ENCODE measurements around the gene A2M. TPM values are rescaled to one million over a fixed set of nuclear protein-coding genes. Genes with fewer than 3 reads are reported as not detected.

A2M gene
- total and polyA plus RNA-seq, 4 experiments from 2014 or later: 3.0 to 3.2 (median 3.1) TPM; not detected in 1

- Mint-ChIP-seq H3K4me3 (no peak overlapping the region), H3K27me3 (no peaks in the 10 kb centered on the region), H3K36me3 (peaks cover 30 to 52% of the 10 kb centered on the region in 2 donors), H3K27ac (no peak overlapping the region), H3K4me1 (peaks cover 3 to 11% (median 5%) of the 10 kb centered on the region in 4 donors), H3K9me3 (peaks cover 0 to 3% (median 0%) of the 10 kb centered on the region in 8 donors)
- no peak overlapping the region for H3K4me3 ChIP-seq (ENCODE audit: low read length in 2 of 2)
- no peak overlapping the region for H3K27ac ChIP-seq (ENCODE audit: low read depth, low read length)
- H3K27me3 ChIP-seq (ENCODE audit: insufficient read depth, low read length): no peaks in the 10 kb centered on the region
- no peak for DNase-seq
- H3K4me1 ChIP-seq (ENCODE audit: insufficient read depth, low read length): no peaks in the 10 kb centered on the region
- H3K36me3 ChIP-seq (ENCODE audit: insufficient read depth, low read length): no peaks in the 10 kb centered on the region
- H3K9me3 ChIP-seq (ENCODE audit: control insufficient read depth in 1 of 2, low read length in 2 of 2): no peaks in the 10 kb centered on the region
- CTCF ChIA-PET (ENCODE audit: partially characterized antibody): no interaction called here
- intact Hi-C loops (cut with micrococcal nuclease): no loop called here
- POLR2A ChIA-PET (ENCODE audit: partially characterized antibody): no interaction called here
Measured at GRCh38 chr12:9075138-9075535, 40.6 kb downstream of the A2M start.

- no peak overlapping the region for H3K27ac ChIP-seq (ENCODE audit: low read depth, low read length)
- CTCF ChIA-PET (ENCODE audit: partially characterized antibody): no interaction called here
- H3K27me3 Mint-ChIP-seq: no peaks in the 10 kb centered on the region
- H3K4me1 ChIP-seq (ENCODE audit: insufficient read depth, low read length): no peaks in the 10 kb centered on the region
- H3K4me3 Mint-ChIP-seq: no peak overlapping the region
- H3K36me3 ChIP-seq (ENCODE audit: insufficient read depth, low read length): no peaks in the 10 kb centered on the region
- H3K27me3 ChIP-seq (ENCODE audit: insufficient read depth, low read length): no peaks in the 10 kb centered on the region
- H3K4me3 ChIP-seq (ENCODE audit: low read length in 2 of 2): no peak overlapping the region
- DNase-seq: no peak
- H3K9me3 ChIP-seq (ENCODE audit: control insufficient read depth in 1 of 2, low read length in 2 of 2): no peaks in the 10 kb centered on the region
- peaks cover 0 to 2% (median 0%) of the 10 kb centered on the region in 8 donors for H3K9me3 Mint-ChIP-seq
- POLR2A ChIA-PET (ENCODE audit: partially characterized antibody): no interaction called here
- intact Hi-C loops (cut with micrococcal nuclease): no loop called here
- no peak overlapping the region for H3K27ac Mint-ChIP-seq
- H3K4me1 Mint-ChIP-seq: peaks cover 3 to 11% (median 4%) of the 10 kb centered on the region in 4 donors
- peaks cover 29 to 50% of the 10 kb centered on the region in 2 donors for H3K36me3 Mint-ChIP-seq
Measured at GRCh38 chr12:9074484-9075137, 41.1 kb downstream of the A2M start.

GRCh38 chr12:9073076-9073475, 42.6 kb downstream of the A2M start:
- H3K27ac ChIP-seq (ENCODE audit: low read depth, low read length): no peak overlapping the region
- ChIA-PET CTCF (ENCODE audit: partially characterized antibody) (no interaction called here), POLR2A (ENCODE audit: partially characterized antibody) (no interaction called here)
- H3K4me3 Mint-ChIP-seq: no peak overlapping the region
- H3K36me3 ChIP-seq (ENCODE audit: insufficient read depth, low read length): no peaks in the 10 kb centered on the region
- no peak overlapping the region for H3K27ac Mint-ChIP-seq
- DNase-seq: no peak
- H3K27me3 ChIP-seq (ENCODE audit: insufficient read depth, low read length): no peaks in the 10 kb centered on the region
- peaks cover under 1 to 5% (median 2%) of the 10 kb centered on the region in 4 donors for H3K4me1 Mint-ChIP-seq
- intact Hi-C loops (cut with micrococcal nuclease): no loop called here
- H3K27me3 Mint-ChIP-seq: no peaks in the 10 kb centered on the region
- no peaks in the 10 kb centered on the region for H3K4me1 ChIP-seq (ENCODE audit: insufficient read depth, low read length)
- H3K9me3 ChIP-seq (ENCODE audit: control insufficient read depth in 1 of 2, low read length in 2 of 2): no peaks in the 10 kb centered on the region
- H3K9me3 Mint-ChIP-seq: peaks cover 0 to under 1% (median 0%) of the 10 kb centered on the region in 8 donors
- peaks cover 19 to 49% of the 10 kb centered on the region in 2 donors for H3K36me3 Mint-ChIP-seq
- H3K4me3 ChIP-seq (ENCODE audit: low read length in 2 of 2): no peak overlapping the region

GRCh38 chr12:9072481-9073038, 43.2 kb downstream of the A2M start:
- Mint-ChIP-seq H3K4me1 (peaks cover 0 to 2% (median 2%) of the 10 kb centered on the region in 4 donors), H3K36me3 (peaks cover 17 to 50% of the 10 kb centered on the region in 2 donors), H3K27ac (peak overlapping the region in 2 of 7 donors; percentile 8 to 42), H3K27me3 (no peaks in the 10 kb centered on the region), H3K9me3 (no peaks in the 10 kb centered on the region), H3K4me3 (no peak overlapping the region)
- intact Hi-C loops (cut with micrococcal nuclease): no loop called here
- H3K36me3 ChIP-seq (ENCODE audit: insufficient read depth, low read length): no peaks in the 10 kb centered on the region
- ChIA-PET POLR2A (ENCODE audit: partially characterized antibody) (no interaction called here), CTCF (ENCODE audit: partially characterized antibody) (no interaction called here)
- H3K4me3 ChIP-seq (ENCODE audit: low read length in 2 of 2): no peak overlapping the region
- H3K27ac ChIP-seq (ENCODE audit: low read depth, low read length): no peak overlapping the region
- H3K9me3 ChIP-seq (ENCODE audit: control insufficient read depth in 1 of 2, low read length in 2 of 2): no peaks in the 10 kb centered on the region
- no peak for DNase-seq
- H3K27me3 ChIP-seq (ENCODE audit: insufficient read depth, low read length): no peaks in the 10 kb centered on the region
- no peaks in the 10 kb centered on the region for H3K4me1 ChIP-seq (ENCODE audit: insufficient read depth, low read length)

- peaks cover 15 to 49% of the 10 kb centered on the region in 2 donors for H3K36me3 Mint-ChIP-seq
- Histone ChIP-seq H3K4me1 (ENCODE audit: insufficient read depth, low read length) (no peaks in the 10 kb centered on the region), H3K27me3 (ENCODE audit: insufficient read depth, low read length) (no peaks in the 10 kb centered on the region), H3K4me3 (ENCODE audit: low read length in 2 of 2) (no peak overlapping the region), H3K36me3 (ENCODE audit: insufficient read depth, low read length) (no peaks in the 10 kb centered on the region), H3K9me3 (ENCODE audit: control insufficient read depth in 1 of 2, low read length in 2 of 2) (no peaks in the 10 kb centered on the region), H3K27ac (ENCODE audit: low read depth, low read length) (no peak overlapping the region)
- H3K27ac Mint-ChIP-seq: no peak overlapping the region
- DNase-seq: no peak
- no peaks in the 10 kb centered on the region for H3K9me3 Mint-ChIP-seq
- no peaks in the 10 kb centered on the region for H3K27me3 Mint-ChIP-seq
- ChIA-PET POLR2A (ENCODE audit: partially characterized antibody) (no interaction called here), CTCF (ENCODE audit: partially characterized antibody) (no interaction called here)
- no peak overlapping the region for H3K4me3 Mint-ChIP-seq
- intact Hi-C loops (cut with micrococcal nuclease): no loop called here
- H3K4me1 Mint-ChIP-seq: peaks cover 0 to 2% (median 1%) of the 10 kb centered on the region in 4 donors
Measured at GRCh38 chr12:9071969-9072368, 43.8 kb downstream of the A2M start.

- intact Hi-C loops (cut with micrococcal nuclease): no loop called here
- Histone ChIP-seq H3K36me3 (ENCODE audit: insufficient read depth, low read length) (no peaks in the 10 kb centered on the region), H3K9me3 (ENCODE audit: control insufficient read depth in 1 of 2, low read length in 2 of 2) (no peaks in the 10 kb centered on the region), H3K4me1 (ENCODE audit: insufficient read depth, low read length) (no peaks in the 10 kb centered on the region), H3K27me3 (ENCODE audit: insufficient read depth, low read length) (no peaks in the 10 kb centered on the region), H3K4me3 (ENCODE audit: low read length in 2 of 2) (no peak overlapping the region), H3K27ac (ENCODE audit: low read depth, low read length) (no peak overlapping the region)
- ChIA-PET POLR2A (ENCODE audit: partially characterized antibody) (no interaction called here), CTCF (ENCODE audit: partially characterized antibody) (no interaction called here)
- Mint-ChIP-seq H3K4me3 (no peak overlapping the region), H3K36me3 (peaks cover 12 to 50% of the 10 kb centered on the region in 2 donors), H3K9me3 (no peaks in the 10 kb centered on the region), H3K4me1 (peaks cover 0 to 2% (median under 1%) of the 10 kb centered on the region in 4 donors), H3K27me3 (no peaks in the 10 kb centered on the region), H3K27ac (peak overlapping the region in 1 of 7 donors; percentile 16)
- no peak for DNase-seq
Measured at GRCh38 chr12:9071518-9071917, 44.2 kb downstream of the A2M start.

- intact Hi-C loops (cut with micrococcal nuclease): no loop called here
- no peak overlapping the region for H3K4me3 Mint-ChIP-seq
Measured at GRCh38 chr12:9070351-9070750, 45.4 kb downstream of the A2M start.

More at GRCh38 chr12:9070351-9070750, 45.4 kb downstream of the A2M start:
- Mint-ChIP-seq H3K4me1 (peaks cover 0 to 3% (median 0%) of the 10 kb centered on the region in 4 donors), H3K27me3 (no peaks in the 10 kb centered on the region), H3K9me3 (no peaks in the 10 kb centered on the region), H3K36me3 (peaks cover 11 to 54% of the 10 kb centered on the region in 2 donors), H3K27ac (no peak overlapping the region)
- Histone ChIP-seq H3K4me3 (ENCODE audit: low read length in 2 of 2) (no peak overlapping the region), H3K4me1 (ENCODE audit: insufficient read depth, low read length) (no peaks in the 10 kb centered on the region), H3K27me3 (ENCODE audit: insufficient read depth, low read length) (no peaks in the 10 kb centered on the region), H3K9me3 (ENCODE audit: control insufficient read depth in 1 of 2, low read length in 2 of 2) (no peaks in the 10 kb centered on the region), H3K27ac (ENCODE audit: low read depth, low read length) (no peak overlapping the region), H3K36me3 (ENCODE audit: insufficient read depth, low read length) (no peaks in the 10 kb centered on the region)
- ChIA-PET POLR2A (ENCODE audit: partially characterized antibody) (no interaction called here), CTCF (ENCODE audit: partially characterized antibody) (no interaction called here)
- no peak for DNase-seq
